ENCODE measurements around the gene OR4L1.
A peak's percentile ranks its signal among the peaks of the same experiment; 100 is the strongest.
"Not testable (repeated sequence)": the region's sequence is repeated elsewhere in the genome, so short reads cannot be mapped to it uniquely, and the experiment has no call there.

OR4L1 gene

DNA sequence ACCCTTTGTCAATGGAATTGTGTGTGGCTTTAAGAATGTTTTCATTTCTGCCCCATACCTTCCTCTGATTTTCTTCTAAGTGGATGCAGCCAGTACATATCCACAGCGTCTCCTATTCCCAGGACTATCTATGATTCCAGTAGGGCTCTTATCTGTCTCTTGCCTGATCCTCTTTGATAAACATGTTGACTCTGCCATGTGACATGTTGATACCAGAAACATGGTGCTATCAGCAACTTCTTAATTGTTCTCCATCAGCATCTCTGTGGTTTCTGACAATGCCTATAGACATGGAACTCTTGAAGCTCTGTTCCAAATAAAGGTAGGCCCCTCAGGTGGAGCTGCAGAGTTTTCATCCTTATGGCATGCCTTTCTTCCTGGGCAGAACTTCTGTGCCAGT lies 11.6 kb upstream of the OR4L1 start:
- no peak overlapping the region for H3K27ac ChIP-seq (replicated peaks)
- DNase-seq (ENCODE audit: low read depth in 1 of 2, low spot score in 1 of 2), result no peak
- H3K27me3 ChIP-seq (ENCODE audit: insufficient read depth, poor library complexity, severe bottlenecking), result no peaks in the 10 kb centered on the region
- no peak overlapping the region for H3K4me3 ChIP-seq (replicated peaks; ENCODE audit: insufficient read depth, low read length)
- TF ChIP-seq SPI1 (IDR thresholded peaks at IDR 0.05; ENCODE audit: borderline replicate concordance, low read depth) (no peak), GABPA (IDR thresholded peaks at IDR 0.05; ENCODE audit: low read depth) (no peak), CTCF (IDR thresholded peaks at IDR 0.05; ENCODE audit: insufficient read depth, low read length) (no peak), POLR2AphosphoS5 (IDR thresholded peaks at IDR 0.05; ENCODE audit: low read depth) (no peak)
- TF ChIP-seq, protein P1, sequence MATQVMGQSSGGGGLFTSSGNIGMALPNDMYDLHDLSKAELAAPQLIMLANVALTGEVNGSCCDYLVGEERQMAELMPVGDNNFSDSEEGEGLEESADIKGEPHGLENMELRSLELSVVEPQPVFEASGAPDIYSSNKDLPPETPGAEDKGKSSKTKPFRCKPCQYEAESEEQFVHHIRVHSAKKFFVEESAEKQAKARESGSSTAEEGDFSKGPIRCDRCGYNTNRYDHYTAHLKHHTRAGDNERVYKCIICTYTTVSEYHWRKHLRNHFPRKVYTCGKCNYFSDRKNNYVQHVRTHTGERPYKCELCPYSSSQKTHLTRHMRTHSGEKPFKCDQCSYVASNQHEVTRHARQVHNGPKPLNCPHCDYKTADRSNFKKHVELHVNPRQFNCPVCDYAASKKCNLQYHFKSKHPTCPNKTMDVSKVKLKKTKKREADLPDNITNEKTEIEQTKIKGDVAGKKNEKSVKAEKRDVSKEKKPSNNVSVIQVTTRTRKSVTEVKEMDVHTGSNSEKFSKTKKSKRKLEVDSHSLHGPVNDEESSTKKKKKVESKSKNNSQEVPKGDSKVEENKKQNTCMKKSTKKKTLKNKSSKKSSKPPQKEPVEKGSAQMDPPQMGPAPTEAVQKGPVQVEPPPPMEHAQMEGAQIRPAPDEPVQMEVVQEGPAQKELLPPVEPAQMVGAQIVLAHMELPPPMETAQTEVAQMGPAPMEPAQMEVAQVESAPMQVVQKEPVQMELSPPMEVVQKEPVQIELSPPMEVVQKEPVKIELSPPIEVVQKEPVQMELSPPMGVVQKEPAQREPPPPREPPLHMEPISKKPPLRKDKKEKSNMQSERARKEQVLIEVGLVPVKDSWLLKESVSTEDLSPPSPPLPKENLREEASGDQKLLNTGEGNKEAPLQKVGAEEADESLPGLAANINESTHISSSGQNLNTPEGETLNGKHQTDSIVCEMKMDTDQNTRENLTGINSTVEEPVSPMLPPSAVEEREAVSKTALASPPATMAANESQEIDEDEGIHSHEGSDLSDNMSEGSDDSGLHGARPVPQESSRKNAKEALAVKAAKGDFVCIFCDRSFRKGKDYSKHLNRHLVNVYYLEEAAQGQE (IDR thresholded peaks at IDR 0.05; ENCODE audit: insufficient replicate concordance, low read depth), result no peak

DNA sequence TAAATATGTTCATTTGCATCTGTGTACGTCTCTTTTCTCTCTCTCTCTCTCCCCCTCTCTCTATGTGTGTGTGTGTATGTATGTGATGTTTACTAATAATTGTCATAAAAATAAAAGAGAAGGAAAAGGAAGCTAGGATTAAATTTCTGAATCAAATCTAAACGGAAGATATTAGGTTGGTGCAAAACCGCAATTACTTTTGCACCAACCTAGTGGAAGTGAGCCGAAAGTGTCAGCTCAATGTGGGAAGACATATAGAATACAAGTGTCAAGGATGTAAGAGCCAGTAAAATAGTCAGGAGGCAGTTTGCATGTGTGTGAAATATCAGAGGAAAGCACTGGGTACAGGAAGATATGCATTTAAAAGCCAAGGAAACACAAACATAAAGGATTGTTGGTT lies 32.2 kb downstream of the OR4L1 start:
- TF ChIP-seq SPI1 (IDR thresholded peaks at IDR 0.05; ENCODE audit: borderline replicate concordance, low read depth) (no peak), CTCF (IDR thresholded peaks at IDR 0.05; ENCODE audit: insufficient read depth, low read length) (no peak), POLR2AphosphoS5 (IDR thresholded peaks at IDR 0.05; ENCODE audit: low read depth) (no peak), GABPA (IDR thresholded peaks at IDR 0.05; ENCODE audit: low read depth) (no peak)
- TF ChIP-seq, protein P1 (IDR thresholded peaks at IDR 0.05; ENCODE audit: insufficient replicate concordance, low read depth), result no peak
- Histone ChIP-seq H3K4me3 (replicated peaks; ENCODE audit: insufficient read depth, low read length) (no peak overlapping the region), H3K27me3 (ENCODE audit: insufficient read depth, poor library complexity, severe bottlenecking) (peaks cover 1% of the 10 kb centered on the region), H3K27ac (replicated peaks) (no peak overlapping the region)
- DNase-seq (ENCODE audit: low read depth in 1 of 2, low spot score in 1 of 2), result no peak

DNA sequence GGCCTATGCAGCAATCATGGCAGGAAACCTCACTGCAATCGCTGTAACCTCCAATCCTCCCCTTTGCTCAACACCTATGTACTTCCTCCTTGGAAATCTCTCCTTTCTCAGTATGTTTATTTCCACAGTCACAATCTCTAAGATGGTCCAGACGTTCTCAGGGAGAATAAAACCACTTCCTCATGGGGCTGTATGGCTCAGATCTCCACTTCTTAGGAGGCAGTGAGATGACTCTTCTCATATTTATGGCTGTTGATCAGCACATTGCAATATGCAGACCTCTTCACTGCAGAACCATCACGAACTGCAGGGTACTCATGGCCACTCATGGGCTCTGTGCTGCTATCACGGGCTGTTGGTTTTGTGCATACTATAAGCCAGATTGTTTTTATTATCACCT lies 33.6 kb downstream of the OR4L1 start:
- Histone ChIP-seq H3K27ac (replicated peaks) (no peak overlapping the region), H3K4me3 (replicated peaks; ENCODE audit: insufficient read depth, low read length) (no peak overlapping the region), H3K27me3 (ENCODE audit: insufficient read depth, poor library complexity, severe bottlenecking) (peaks cover 3% of the 10 kb centered on the region)
- DNase-seq (ENCODE audit: low read depth in 1 of 2, low spot score in 1 of 2), result peak; percentile 6 to 51
- no peak for TF ChIP-seq GABPA (IDR thresholded peaks at IDR 0.05; ENCODE audit: low read depth)
- TF ChIP-seq SPI1 (IDR thresholded peaks at IDR 0.05; ENCODE audit: borderline replicate concordance, low read depth), result peak; percentile 85
- TF ChIP-seq POLR2AphosphoS5 (IDR thresholded peaks at IDR 0.05; ENCODE audit: low read depth), result no peak
- TF ChIP-seq, protein P1 (IDR thresholded peaks at IDR 0.05; ENCODE audit: insufficient replicate concordance, low read depth), result no peak
- TF ChIP-seq CTCF (IDR thresholded peaks at IDR 0.05; ENCODE audit: insufficient read depth, low read length), result no peak

DNA sequence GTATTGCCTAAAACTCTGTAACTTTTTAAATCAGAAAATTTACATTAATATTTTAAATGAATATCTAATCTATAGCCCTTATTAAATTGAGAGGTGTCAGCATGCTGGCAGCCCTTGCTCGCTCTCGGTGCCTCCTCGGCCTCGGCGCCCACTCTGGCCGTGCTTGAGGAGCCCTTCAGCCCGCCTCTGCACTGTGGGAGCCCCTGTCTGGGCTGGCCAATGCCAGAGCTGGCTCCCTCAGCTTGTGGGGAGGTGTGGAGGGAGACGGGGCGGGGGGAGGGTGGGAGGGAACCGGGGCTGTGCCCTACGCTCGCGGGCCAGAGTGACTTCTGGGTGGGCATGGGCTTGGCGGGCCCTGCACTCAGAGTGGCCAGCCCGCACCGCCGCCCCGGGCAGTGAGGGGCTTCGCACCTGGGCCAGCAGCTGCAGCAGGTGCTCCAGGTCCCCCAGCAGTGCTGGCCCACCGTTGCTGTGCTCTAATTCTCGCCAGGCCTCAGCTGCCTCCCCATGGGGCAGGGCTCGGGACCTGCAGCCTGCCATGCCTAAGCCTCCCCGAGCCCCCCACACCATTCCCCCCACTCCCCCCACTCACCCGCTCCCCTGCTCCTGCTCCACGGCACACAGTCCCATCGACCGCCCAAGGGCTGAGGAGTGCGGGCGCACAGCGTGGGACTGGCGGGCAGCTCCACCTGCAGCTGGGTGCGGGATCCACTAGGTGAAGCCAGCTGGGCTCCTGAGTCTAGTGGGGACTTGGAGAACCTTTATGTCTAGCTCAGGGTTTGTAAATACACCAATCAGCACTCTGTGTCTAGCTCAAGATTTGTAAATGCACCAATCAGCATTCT lies 39.3 kb downstream of the OR4L1 start:
- H3K27me3 ChIP-seq (ENCODE audit: insufficient read depth, poor library complexity, severe bottlenecking); H3K4me3 ChIP-seq (replicated peaks; ENCODE audit: insufficient read depth, low read length); DNase-seq (ENCODE audit: low read depth in 1 of 2, low spot score in 1 of 2); H3K27ac ChIP-seq (replicated peaks): not testable (repeated sequence)
